Activated CD4-positive, alpha-beta T cell treated with anti-CD3 and anti-CD28 coated beads for 24 hours (primary cell): ENCODE results near the gene AGAP1.

ENCODE experiments used
- DNase-seq, 2 donors: peaks; one replicate each; pipeline ENCODE4 v3.0.0-alpha.2; 2020; ENCODE audit warnings: low read depth in 2 of 2

AGAP1 gene

GRCh38 chr2:235806986-235807750 is 313.3 kb downstream of the AGAP1 start:
- DNase-seq, result no peak

- no peak for DNase-seq
These were observed 314.5 kb downstream of the AGAP1 start for GRCh38 chr2:235808366-235808765.

GRCh38 chr2:235810252-235810651 is 316.4 kb downstream of the AGAP1 start:
- DNase-seq, result no peak

- DNase-seq, result no peak
These were observed 317.0 kb downstream of the AGAP1 start for GRCh38 chr2:235810846-235811245.

GRCh38 chr2:235811446-235812184 is 317.8 kb downstream of the AGAP1 start:
- no peak for DNase-seq

- DNase-seq, result no peak
These were observed 318.4 kb downstream of the AGAP1 start for GRCh38 chr2:235812185-235812665.

GRCh38 chr2:235813398-235813797 is 319.6 kb downstream of the AGAP1 start:
- DNase-seq, result no peak

- no peak for DNase-seq
These were observed 326.7 kb downstream of the AGAP1 start for GRCh38 chr2:235820571-235820970.

- DNase-seq, result no peak
These were observed 330.5 kb downstream of the AGAP1 start for GRCh38 chr2:235824331-235824730.

GRCh38 chr2:235825946-235826345 is 332.1 kb downstream of the AGAP1 start:
- no peak for DNase-seq

GRCh38 chr2:235826826-235827225 is 333.0 kb downstream of the AGAP1 start:
- no peak for DNase-seq

- no peak for DNase-seq
These were observed 333.7 kb downstream of the AGAP1 start for GRCh38 chr2:235827585-235827992.

- DNase-seq, result no peak
These were observed 335.9 kb downstream of the AGAP1 start for GRCh38 chr2:235829726-235830125.

- DNase-seq, result no peak
These were observed 337.9 kb downstream of the AGAP1 start for GRCh38 chr2:235831755-235832154.

GRCh38 chr2:235832941-235833340 is 339.1 kb downstream of the AGAP1 start:
- DNase-seq, result no peak

- no peak for DNase-seq
These were observed 340.3 kb downstream of the AGAP1 start for GRCh38 chr2:235833971-235834620.

- no peak for DNase-seq
These were observed 340.9 kb downstream of the AGAP1 start for GRCh38 chr2:235834781-235835180.

GRCh38 chr2:235835810-235836209 is 342.0 kb downstream of the AGAP1 start:
- no peak for DNase-seq

GRCh38 chr2:235836491-235836911 is 342.7 kb downstream of the AGAP1 start:
- no peak for DNase-seq

GRCh38 chr2:235839226-235839625 is 345.4 kb downstream of the AGAP1 start:
- DNase-seq, result no peak

GRCh38 chr2:235839974-235840373 is 346.1 kb downstream of the AGAP1 start:
- DNase-seq, result no peak

GRCh38 chr2:235841863-235842262 is 348.0 kb downstream of the AGAP1 start:
- DNase-seq, result no peak

GRCh38 chr2:235842941-235843340 is 349.1 kb downstream of the AGAP1 start:
- no peak for DNase-seq
